Measurements from ENCODE around the gene ATXN7L1. TPM values are rescaled to one million over a fixed set of nuclear protein-coding genes. Genes with fewer than 3 reads are reported as not detected.

Gene ATXN7L1
- total and polyA plus RNA-seq, 2 of the 4 experiments (the other 2 are of a cell fraction), result 3.5 to 4.3 TPM

DNA sequence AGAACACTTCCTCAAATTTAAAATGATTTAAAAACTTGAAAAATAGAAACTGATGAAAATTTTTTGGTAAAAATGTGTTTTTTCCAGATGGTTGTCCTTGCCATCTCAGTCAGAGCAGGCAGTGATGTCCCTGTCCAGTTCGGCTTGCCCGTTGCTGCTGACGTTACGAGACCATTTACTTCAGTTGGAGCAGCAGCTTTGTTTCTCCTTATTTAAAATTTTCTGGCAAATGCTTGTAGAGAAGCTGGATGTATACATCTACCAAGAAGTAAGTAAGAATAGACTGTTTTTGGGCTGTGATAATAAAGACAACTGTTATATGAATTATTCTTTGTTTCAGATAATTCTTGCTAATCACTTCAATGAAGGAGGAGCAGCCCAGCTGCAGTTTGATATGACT is 311.2 kb downstream of the ATXN7L1 start:
- CTCF ChIA-PET, result no interaction called here

More for the DNA sequence above, 311.2 kb downstream of the ATXN7L1 start:
- H3K18ac ChIP-seq (ENCODE audit: low read depth, low read length), result no peak overlapping the region
- H4K20me1 ChIP-seq (ENCODE audit: insufficient read depth, low read length), result 0 out of 2 replicates have a peak, but pooled peaks cover 3% of the 10 kb centered on the region
- POLR2A ChIA-PET (ENCODE audit: unreplicated experiment), result interaction anchor here (0.6 kb wide), 1 partner anchor 12 kb away, joined by 7 read pairs; no protein-coding TSS in a partner anchor
- no peaks in the 10 kb centered on the region for H3K4me1 ChIP-seq (ENCODE audit: control insufficient read depth, insufficient read depth, low read length)
- H3K27ac ChIP-seq (ENCODE audit: insufficient read depth, low read length), result no peak overlapping the region
- WGBS, 2 experiments (ENCODE audit: extremely low coverage in 2 of 2, insufficient read length in 1 of 2), result no CpG with 5 or more reads among the region's 4 CpGs
- in situ Hi-C loops (cut with MboI; ENCODE audit: low sequenced_read_pairs), result no loop called here
- H3K9me1 ChIP-seq (ENCODE audit: insufficient read depth, low read length), result no peaks in the 10 kb centered on the region
- no peak overlapping the region for H2AK9ac ChIP-seq (replicated peaks; ENCODE audit: low read depth, low read length, poor library complexity)
- H2AK5ac ChIP-seq (ENCODE audit: low read depth, low read length), result no peak overlapping the region
- H3K9ac ChIP-seq (ENCODE audit: low read depth, low read length), result no peak overlapping the region
- ATAC-seq (ENCODE audit: low read depth) (no peak), DNase-seq (no peak)
- no peak overlapping the region for H4K91ac ChIP-seq (ENCODE audit: insufficient read depth, low read depth, low read length)
- TF ChIP-seq NFE2L2 (IDR thresholded peaks at IDR 0.05; ENCODE audit: low read depth, low read length), result no peak
- TF ChIP-seq RAD21 (IDR thresholded peaks at IDR 0.05; ENCODE audit: low read length), result no peak
- TF ChIP-seq, protein P1, sequence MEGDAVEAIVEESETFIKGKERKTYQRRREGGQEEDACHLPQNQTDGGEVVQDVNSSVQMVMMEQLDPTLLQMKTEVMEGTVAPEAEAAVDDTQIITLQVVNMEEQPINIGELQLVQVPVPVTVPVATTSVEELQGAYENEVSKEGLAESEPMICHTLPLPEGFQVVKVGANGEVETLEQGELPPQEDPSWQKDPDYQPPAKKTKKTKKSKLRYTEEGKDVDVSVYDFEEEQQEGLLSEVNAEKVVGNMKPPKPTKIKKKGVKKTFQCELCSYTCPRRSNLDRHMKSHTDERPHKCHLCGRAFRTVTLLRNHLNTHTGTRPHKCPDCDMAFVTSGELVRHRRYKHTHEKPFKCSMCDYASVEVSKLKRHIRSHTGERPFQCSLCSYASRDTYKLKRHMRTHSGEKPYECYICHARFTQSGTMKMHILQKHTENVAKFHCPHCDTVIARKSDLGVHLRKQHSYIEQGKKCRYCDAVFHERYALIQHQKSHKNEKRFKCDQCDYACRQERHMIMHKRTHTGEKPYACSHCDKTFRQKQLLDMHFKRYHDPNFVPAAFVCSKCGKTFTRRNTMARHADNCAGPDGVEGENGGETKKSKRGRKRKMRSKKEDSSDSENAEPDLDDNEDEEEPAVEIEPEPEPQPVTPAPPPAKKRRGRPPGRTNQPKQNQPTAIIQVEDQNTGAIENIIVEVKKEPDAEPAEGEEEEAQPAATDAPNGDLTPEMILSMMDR (conservative IDR thresholded peaks at IDR 0.05; ENCODE audit: low read depth, low read length), result no peak
- no peak for TF ChIP-seq SMC3 (IDR thresholded peaks at IDR 0.05; ENCODE audit: low read depth, low read length)
- no peak for TF ChIP-seq MAZ (IDR thresholded peaks at IDR 0.05; ENCODE audit: borderline replicate concordance, low read depth, low read length)
- TF ChIP-seq MXI1 (IDR thresholded peaks at IDR 0.05; ENCODE audit: borderline replicate concordance, low read depth, low read length), result no peak
- no peak for TF ChIP-seq POLR2A (IDR thresholded peaks at IDR 0.05; ENCODE audit: low read depth, low read length)
- no peak for TF ChIP-seq BHLHE40 (IDR thresholded peaks at IDR 0.05; ENCODE audit: low read depth, low read length)
- TF ChIP-seq, protein P2, sequence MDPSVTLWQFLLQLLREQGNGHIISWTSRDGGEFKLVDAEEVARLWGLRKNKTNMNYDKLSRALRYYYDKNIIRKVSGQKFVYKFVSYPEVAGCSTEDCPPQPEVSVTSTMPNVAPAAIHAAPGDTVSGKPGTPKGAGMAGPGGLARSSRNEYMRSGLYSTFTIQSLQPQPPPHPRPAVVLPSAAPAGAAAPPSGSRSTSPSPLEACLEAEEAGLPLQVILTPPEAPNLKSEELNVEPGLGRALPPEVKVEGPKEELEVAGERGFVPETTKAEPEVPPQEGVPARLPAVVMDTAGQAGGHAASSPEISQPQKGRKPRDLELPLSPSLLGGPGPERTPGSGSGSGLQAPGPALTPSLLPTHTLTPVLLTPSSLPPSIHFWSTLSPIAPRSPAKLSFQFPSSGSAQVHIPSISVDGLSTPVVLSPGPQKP (IDR thresholded peaks at IDR 0.05; ENCODE audit: borderline replicate concordance, low read depth, low read length), result no peak
- TF ChIP-seq, protein P3, sequence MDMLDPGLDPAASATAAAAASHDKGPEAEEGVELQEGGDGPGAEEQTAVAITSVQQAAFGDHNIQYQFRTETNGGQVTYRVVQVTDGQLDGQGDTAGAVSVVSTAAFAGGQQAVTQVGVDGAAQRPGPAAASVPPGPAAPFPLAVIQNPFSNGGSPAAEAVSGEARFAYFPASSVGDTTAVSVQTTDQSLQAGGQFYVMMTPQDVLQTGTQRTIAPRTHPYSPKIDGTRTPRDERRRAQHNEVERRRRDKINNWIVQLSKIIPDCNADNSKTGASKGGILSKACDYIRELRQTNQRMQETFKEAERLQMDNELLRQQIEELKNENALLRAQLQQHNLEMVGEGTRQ (IDR thresholded peaks at IDR 0.05; ENCODE audit: low read depth, low read length), result no peak
- no peak for TF ChIP-seq MAFK (IDR thresholded peaks at IDR 0.05; ENCODE audit: low read depth, low read length)
- TF ChIP-seq RCOR1 (IDR thresholded peaks at IDR 0.05; ENCODE audit: insufficient replicate concordance, low read length), result no peak
- TF ChIP-seq FOS (IDR thresholded peaks at IDR 0.05; ENCODE audit: low read depth, low read length), result no peak
- no peak for TF ChIP-seq CHD1 (IDR thresholded peaks at IDR 0.05; ENCODE audit: low read depth, low read length)
- TF ChIP-seq RFX5 (IDR thresholded peaks at IDR 0.05; ENCODE audit: low read depth, low read length), result no peak
- TF ChIP-seq CEBPB (IDR thresholded peaks at IDR 0.05; ENCODE audit: low read depth, low read length), result no peak
- H4K8ac ChIP-seq (ENCODE audit: low read depth in 2 of 2, low read length in 2 of 2), result no peak overlapping the region
- no TSS peak for BruUV-seq (replicated peaks)
- no peak overlapping the region for H3K14ac ChIP-seq (replicated peaks; ENCODE audit: low read depth, low read length)
- no peak overlapping the region for H2BK5ac ChIP-seq (ENCODE audit: low read depth, low read length, poor library complexity, severe bottlenecking)
- no peak overlapping the region for H4K5ac ChIP-seq (ENCODE audit: low read depth, low read length)
- no peak overlapping the region for H2BK20ac ChIP-seq (ENCODE audit: low read depth, low read length)
- no peaks in the 10 kb centered on the region for H3K27me3 ChIP-seq (ENCODE audit: control insufficient read depth, insufficient read depth, low read length)
- H3K4me2 ChIP-seq (ENCODE audit: low read depth, low read length), result no peak overlapping the region
- H3K79me1 ChIP-seq (ENCODE audit: low read depth in 1 of 2, low read length in 2 of 2), result peaks cover 0 to 6% of the 10 kb centered on the region in 2 experiments; a peak in 1 of 4 replicates
- peaks cover 32% of the 10 kb centered on the region for H3K36me3 ChIP-seq (ENCODE audit: control insufficient read depth, insufficient read depth, low read length)
- H2BK120ac ChIP-seq (ENCODE audit: low read depth, low read length), result no peak overlapping the region
- H3K9me3 ChIP-seq (ENCODE audit: control insufficient read depth, insufficient read depth, low read length), result no peaks in the 10 kb centered on the region
- no peak overlapping the region for H2BK15ac ChIP-seq (ENCODE audit: low read depth, low read length)
- no peak overlapping the region for H3K4ac ChIP-seq (ENCODE audit: low read depth, low read length)
- H3K4me3 ChIP-seq (ENCODE audit: insufficient read depth, low read depth, low read length), result no peak overlapping the region
- intact Hi-C loops (cut with micrococcal nuclease), result no loop called here
- H3K56ac ChIP-seq (ENCODE audit: extremely low read depth, insufficient read depth, low read length), result no peak overlapping the region
- dilution Hi-C loops (cut with HindIII; ENCODE audit: low sequenced_read_pairs, unreplicated experiment), result no loop called here
- H3K23ac ChIP-seq (ENCODE audit: low read depth, low read length), result no peak overlapping the region
- H2AFZ ChIP-seq (replicated peaks; ENCODE audit: low read length, poor library complexity), result no peak overlapping the region

Measured in IMR-90 (cell line).